Muscle layer of duodenum (tissue), 2 donors: Measurements from ENCODE around the gene CCT8.

Source experiments
- H3K27ac ChIP-seq: one replicate; pipeline ENCODE4 v1.7.0; 2013; ENCODE audit warnings: mild to moderate bottlenecking, low read length
- H3K27me3 ChIP-seq: one replicate; pipeline ENCODE4 v1.7.0; 2013; ENCODE audit warnings: low read depth, mild to moderate bottlenecking, control low read depth, low read length
- H3K36me3 ChIP-seq, 2 donors: one replicate each; pipeline ENCODE4 v1.7.0; 2013; ENCODE audit warnings: low read length in 2 of 2, control low read depth in 1 of 2, mild to moderate bottlenecking in 1 of 2; ENCODE audit not compliant: insufficient read depth in 2 of 2, control insufficient read depth in 1 of 2
- H3K4me1 ChIP-seq, 2 donors: one replicate each; pipeline ENCODE4 v1.7.0; 2013; ENCODE audit warnings: low read length in 2 of 2, mild to moderate bottlenecking in 2 of 2, control low read depth in 1 of 2, moderate library complexity in 1 of 2; ENCODE audit not compliant: insufficient read depth in 2 of 2, control insufficient read depth in 1 of 2
- H3K4me3 ChIP-seq, 2 donors: one replicate each; pipeline ENCODE4 v1.7.0; 2013; ENCODE audit warnings: low read length in 2 of 2, low read depth in 1 of 2, mild to moderate bottlenecking in 1 of 2
- H3K9me3 ChIP-seq, 2 donors: one replicate each; pipeline ENCODE4 v1.7.0; 2013; ENCODE audit warnings: low read length in 2 of 2, control low read depth in 1 of 2, mild to moderate bottlenecking in 1 of 2; ENCODE audit not compliant: control insufficient read depth in 1 of 2
- donor health status: healthy.

CCT8 gene

DNA sequence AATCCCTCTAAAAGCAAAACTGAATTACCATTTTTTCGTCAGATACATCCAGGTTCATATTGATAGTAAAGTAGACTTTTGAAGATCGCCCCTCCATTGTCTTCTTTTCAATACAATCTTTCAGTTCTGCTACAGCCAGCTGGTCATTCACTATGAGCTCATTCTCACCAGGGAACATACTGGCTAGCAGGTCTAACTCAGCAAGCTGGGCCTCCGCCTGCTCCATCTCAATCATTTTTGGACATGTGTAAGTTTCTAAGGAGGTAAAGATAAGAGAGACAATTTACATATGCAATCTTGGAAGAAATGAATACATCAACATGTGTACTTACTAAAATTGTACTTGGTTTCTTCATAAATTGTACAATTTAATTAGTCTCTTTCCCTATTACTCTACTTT, 65.1 kb downstream of the CCT8 start:
- Histone ChIP-seq H3K4me1 (no peaks in the 10 kb centered on the region), H3K36me3 (peaks cover 10 to 28% of the 10 kb centered on the region in 2 donors), H3K9me3 (no peaks in the 10 kb centered on the region), H3K27ac (no peak overlapping the region), H3K4me3 (no peak overlapping the region), H3K27me3 (no peaks in the 10 kb centered on the region)

DNA sequence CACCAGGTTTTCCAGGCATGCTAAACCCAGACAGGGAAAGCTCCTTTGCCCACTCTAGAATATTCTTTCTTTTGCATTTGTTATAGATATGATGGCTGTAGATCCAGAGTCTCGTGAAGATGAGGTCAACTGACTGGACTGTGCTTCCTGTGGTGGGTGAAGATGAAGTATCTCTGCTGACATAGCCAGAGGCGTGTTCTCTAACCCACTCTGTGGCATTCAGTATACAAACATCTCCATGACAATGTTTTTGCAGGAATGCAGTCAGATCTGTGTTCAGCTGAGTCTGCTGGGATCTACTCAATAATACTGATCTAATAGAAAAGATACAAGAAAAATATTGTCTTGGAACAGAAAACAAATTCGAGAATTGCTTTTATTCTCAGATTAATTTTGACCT, 65.6 kb downstream of the CCT8 start:
- no peak overlapping the region for H3K4me3 ChIP-seq
- H3K9me3 ChIP-seq, result no peaks in the 10 kb centered on the region
- H3K27me3 ChIP-seq, result no peaks in the 10 kb centered on the region
- no peaks in the 10 kb centered on the region for H3K4me1 ChIP-seq
- H3K27ac ChIP-seq, result no peak overlapping the region
- peaks cover 10 to 28% of the 10 kb centered on the region in 2 donors for H3K36me3 ChIP-seq

DNA sequence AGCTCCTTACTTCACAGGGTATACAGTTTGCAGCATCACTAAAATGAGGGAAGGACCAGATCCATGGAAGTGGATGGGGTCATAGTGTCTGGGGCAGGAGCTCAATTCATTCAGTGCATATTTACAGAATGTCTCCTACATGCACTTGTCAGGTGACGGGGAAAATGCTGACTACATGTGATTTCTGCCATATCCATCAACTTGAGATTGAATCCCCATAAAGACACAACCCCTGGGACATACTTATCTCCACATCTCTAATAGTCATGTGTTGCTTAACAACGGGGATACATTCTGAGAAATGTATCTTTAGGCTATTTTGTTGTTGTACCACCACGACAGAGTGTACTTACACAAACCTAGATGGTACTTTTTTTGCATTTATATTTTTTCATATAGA, 66.3 kb downstream of the CCT8 start:
- Histone ChIP-seq H3K4me3 (no peak overlapping the region), H3K36me3 (peaks cover 10 to 28% of the 10 kb centered on the region in 2 donors), H3K4me1 (no peaks in the 10 kb centered on the region), H3K27ac (no peak overlapping the region), H3K27me3 (no peaks in the 10 kb centered on the region), H3K9me3 (no peaks in the 10 kb centered on the region)
